GM10248 (cell line): ENCODE measurements around the gene GABPB2.

ENCODE experiments used
- CTCF ChIA-PET: fragments of 300-600 bp; sonication (Branson Sonifier 250); formaldehyde crosslinking; extraction: SDS; loops from one replicate; lab custom pipeline; 2021; ENCODE audit warnings: antibody characterized with exemption; lab: Yijun Ruan, JAX
- POLR2A ChIA-PET: fragments of 350-650 bp; sonication (Branson Sonifier 250); formaldehyde crosslinking; extraction: SDS; loops from one replicate; lab custom pipeline; 2020; ENCODE audit warnings: antibody characterized with exemption; lab: Yijun Ruan, JAX
- DNase-seq: peaks from one replicate; pipeline ENCODE4 v3.0.0; 2012; ENCODE audit errors: extremely low spot score
- CTCF ChIP-seq: IDR thresholded peaks from 2 replicates; pipeline ENCODE4 v1.5.1; 2012; ENCODE audit warnings: mild to moderate bottlenecking, low read depth; ENCODE audit errors: extremely low read depth, missing control alignments, control extremely low read depth

Gene GABPB2

GRCh38 chr1:151124763-151125403, 54.3 kb downstream of the GABPB2 start:
- no peak for TF ChIP-seq CTCF
- no peak for DNase-seq
- CTCF ChIA-PET: interaction anchor here (1.0 to 1.7 kb wide), 4 partner anchors 23 to 119 kb away, joined by 3 to 4 read pairs (median 3); partner anchors contain the start of genes MINDY1 and TNFAIP8L2
- POLR2A ChIA-PET: no interaction called here

- ChIA-PET POLR2A (no interaction called here), CTCF (interaction anchor here (2.0 to 4.6 kb wide), 2 partner anchors 14 to 58 kb away, joined by 4 to 18 read pairs; partner anchors contain the start of gene GABPB2)
- DNase-seq: no peak
- TF ChIP-seq CTCF: no peak
These were observed 58.2 kb downstream of the GABPB2 start for GRCh38 chr1:151128800-151129199.

GRCh38 chr1:151130987-151131586, 60.5 kb downstream of the GABPB2 start:
- ChIA-PET POLR2A (no interaction called here), CTCF (interaction anchor here (0.7 to 4.6 kb wide), 9 partner anchors 12 to 72 kb away, joined by 3 to 19 read pairs (median 4); partner anchors contain the start of genes CDC42SE1, GABPB2 and TNFAIP8L2)
- DNase-seq: peak; percentile 91
- no peak for TF ChIP-seq CTCF

- ChIA-PET POLR2A (no interaction called here), CTCF (interaction anchor here (0.7 to 4.6 kb wide), 9 partner anchors 11 to 72 kb away, joined by 3 to 19 read pairs (median 4); partner anchors contain the start of genes CDC42SE1, GABPB2 and TNFAIP8L2)
- no peak for TF ChIP-seq CTCF
- DNase-seq: no peak
These were observed 61.3 kb downstream of the GABPB2 start for GRCh38 chr1:151131701-151132334.

- ChIA-PET POLR2A (no interaction called here), CTCF (interaction anchor here (3.8 to 4.6 kb wide), 2 partner anchors 11 to 25 kb away, joined by 18 to 29 read pairs; partner anchors contain the start of gene TNFAIP8L2)
These were observed 61.9 kb downstream of the GABPB2 start for GRCh38 chr1:151132335-151133017.

More at GRCh38 chr1:151132335-151133017, 61.9 kb downstream of the GABPB2 start:
- no peak for TF ChIP-seq CTCF
- no peak for DNase-seq
